ENCODE results near the gene CHRNG.

DNA sequence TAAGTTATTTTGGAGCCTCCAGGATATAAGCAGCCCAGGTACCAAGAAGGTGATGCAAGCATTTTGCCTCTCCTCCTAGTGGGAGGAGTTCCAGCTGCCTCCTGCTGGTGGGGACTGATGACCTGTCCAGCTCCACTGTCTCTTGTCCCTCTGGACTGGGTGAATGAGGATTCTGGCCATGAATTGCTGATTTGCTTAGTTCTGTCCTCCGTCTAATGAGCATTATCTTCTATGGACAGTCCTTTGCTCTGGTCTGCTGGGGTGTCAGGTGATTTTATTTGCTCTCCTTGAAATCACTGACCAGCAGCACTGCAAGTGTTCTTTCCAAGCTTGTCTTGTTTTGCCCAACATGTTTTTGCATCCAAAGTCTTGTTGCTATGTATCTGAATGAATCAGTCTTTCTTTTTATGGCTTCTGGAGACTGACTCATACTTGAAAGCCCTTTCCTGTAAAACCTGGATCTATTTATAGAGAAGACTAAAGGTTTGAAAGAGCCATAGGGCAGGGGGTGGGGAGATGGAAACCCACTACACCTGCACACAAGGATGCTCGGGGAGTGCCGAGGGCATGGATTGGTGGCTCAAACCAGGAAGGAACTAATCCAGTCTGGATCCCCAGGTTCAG is 53.4 kb downstream of the CHRNG start:
- TF ChIP-seq CTCF (tag by site-specific recombination; IDR thresholded peaks at IDR 0.05) (no peak), ZNF239 (tag by site-specific recombination; IDR thresholded peaks at IDR 0.05) (no peak), BCL11A (tag by site-specific recombination; IDR thresholded peaks at IDR 0.05; ENCODE audit: low read depth) (no peak), ZNF416 (tag by site-specific recombination; IDR thresholded peaks at IDR 0.05) (no peak), YY1 (tag by site-specific recombination; IDR thresholded peaks at IDR 0.05) (no peak), KLF16 (tag by site-specific recombination; IDR thresholded peaks at IDR 0.05) (no peak)
- TF ChIP-seq, protein P1, sequence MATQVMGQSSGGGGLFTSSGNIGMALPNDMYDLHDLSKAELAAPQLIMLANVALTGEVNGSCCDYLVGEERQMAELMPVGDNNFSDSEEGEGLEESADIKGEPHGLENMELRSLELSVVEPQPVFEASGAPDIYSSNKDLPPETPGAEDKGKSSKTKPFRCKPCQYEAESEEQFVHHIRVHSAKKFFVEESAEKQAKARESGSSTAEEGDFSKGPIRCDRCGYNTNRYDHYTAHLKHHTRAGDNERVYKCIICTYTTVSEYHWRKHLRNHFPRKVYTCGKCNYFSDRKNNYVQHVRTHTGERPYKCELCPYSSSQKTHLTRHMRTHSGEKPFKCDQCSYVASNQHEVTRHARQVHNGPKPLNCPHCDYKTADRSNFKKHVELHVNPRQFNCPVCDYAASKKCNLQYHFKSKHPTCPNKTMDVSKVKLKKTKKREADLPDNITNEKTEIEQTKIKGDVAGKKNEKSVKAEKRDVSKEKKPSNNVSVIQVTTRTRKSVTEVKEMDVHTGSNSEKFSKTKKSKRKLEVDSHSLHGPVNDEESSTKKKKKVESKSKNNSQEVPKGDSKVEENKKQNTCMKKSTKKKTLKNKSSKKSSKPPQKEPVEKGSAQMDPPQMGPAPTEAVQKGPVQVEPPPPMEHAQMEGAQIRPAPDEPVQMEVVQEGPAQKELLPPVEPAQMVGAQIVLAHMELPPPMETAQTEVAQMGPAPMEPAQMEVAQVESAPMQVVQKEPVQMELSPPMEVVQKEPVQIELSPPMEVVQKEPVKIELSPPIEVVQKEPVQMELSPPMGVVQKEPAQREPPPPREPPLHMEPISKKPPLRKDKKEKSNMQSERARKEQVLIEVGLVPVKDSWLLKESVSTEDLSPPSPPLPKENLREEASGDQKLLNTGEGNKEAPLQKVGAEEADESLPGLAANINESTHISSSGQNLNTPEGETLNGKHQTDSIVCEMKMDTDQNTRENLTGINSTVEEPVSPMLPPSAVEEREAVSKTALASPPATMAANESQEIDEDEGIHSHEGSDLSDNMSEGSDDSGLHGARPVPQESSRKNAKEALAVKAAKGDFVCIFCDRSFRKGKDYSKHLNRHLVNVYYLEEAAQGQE (tag by site-specific recombination; IDR thresholded peaks at IDR 0.05), result no peak
